GM12864 (cell line): ENCODE data around the gene HIF3A.

Source experiments
- DNase-seq: peaks from one replicate; pipeline ENCODE4 v3.0.0-alpha.2; 2011; ENCODE audit warnings: low read depth
- H3K4me3 ChIP-seq: 2 replicates; pipeline ENCODE4 v1.5.1; 2011; ENCODE audit warnings: mild to moderate bottlenecking, low read depth, low read length, control low read depth
- CTCF ChIP-seq: IDR thresholded peaks from 2 replicates; pipeline ENCODE4 v1.5.1; 2011; ENCODE audit warnings: low read depth, mild to moderate bottlenecking, moderate library complexity, low read length, control low read depth, inconsistent platforms; ENCODE audit errors: missing control alignments

Gene HIF3A

GRCh38 chr19:46385636-46386035 is 88.8 kb downstream of the HIF3A start:
- no peak for DNase-seq
- no peak for TF ChIP-seq CTCF
- H3K4me3 ChIP-seq, result no peak overlapping the region

GRCh38 chr19:46386151-46386550 is 89.3 kb downstream of the HIF3A start:
- TF ChIP-seq CTCF, result no peak

GRCh38 chr19:46386996-46387712 is 90.3 kb downstream of the HIF3A start:
- no peak for TF ChIP-seq CTCF
- H3K4me3 ChIP-seq, result no peak overlapping the region
- DNase-seq, result no peak

More at GRCh38 chr19:46386151-46386550, 89.3 kb downstream of the HIF3A start:
- H3K4me3 ChIP-seq, result no peak overlapping the region
- no peak for DNase-seq

- TF ChIP-seq CTCF, result no peak
- no peak for DNase-seq
Observed at GRCh38 chr19:46387713-46388130, 90.9 kb downstream of the HIF3A start.

GRCh38 chr19:46388311-46389095 is 91.7 kb downstream of the HIF3A start:
- DNase-seq, result no peak
- TF ChIP-seq CTCF, result no peak
- no peak overlapping the region for H3K4me3 ChIP-seq

More at GRCh38 chr19:46387713-46388130, 90.9 kb downstream of the HIF3A start:
- no peak overlapping the region for H3K4me3 ChIP-seq

- no peak overlapping the region for H3K4me3 ChIP-seq
- TF ChIP-seq CTCF, result no peak
- DNase-seq, result no peak
Observed at GRCh38 chr19:46390121-46390858, 93.4 kb downstream of the HIF3A start.
